K562 (cell line): ENCODE measurements around the gene LRRC3C. TPM values are rescaled to one million over a fixed set of nuclear protein-coding genes. Genes with fewer than 3 reads are reported as not detected.

ENCODE experiments used
- FOXK1 ChIP-seq: sonication (generic); formaldehyde crosslinking; IDR thresholded peaks from 2 replicates; pipeline ENCODE4 v1.8.0; 2022; ENCODE audit warnings: missing genetic modification reagents, mild to moderate bottlenecking, borderline replicate concordance
- HDAC1 ChIP-seq, 2 experiments: fragments of 450-650 bp; IDR thresholded peaks; 2 replicates each; pipeline ENCODE4 v1.6.1; 2016 to 2017; ENCODE audit warnings: inconsistent platforms in 1 of 2, mild to moderate bottlenecking in 1 of 2, moderate library complexity in 1 of 2
- ZNF175 ChIP-seq: fragments of 200-800 bp; sonication (Bioruptor generic); IDR thresholded peaks from 2 replicates; pipeline ENCODE4 v1.6.1; 2016; ENCODE audit warnings: low read depth, mild to moderate bottlenecking, missing genetic modification characterization, missing compliant biosample characterization
- ZNF282 ChIP-seq: sonication (generic); formaldehyde crosslinking; IDR thresholded peaks from 2 replicates; pipeline ENCODE4 v1.8.1; 2023; ENCODE audit warnings: missing genetic modification reagents
- polyA plus RNA-seq, 8 experiments: library from polyadenylated mRNA; depleted of rRNA in 4 of 8; stranded (reverse) in 5 of 8; unstranded in 3 of 8; fragments of >200 nt; fragmentation: Nextera tagmentation in 2 of 8; fragmentation: Illumina TruSeq in 1 of 8; extraction: Ambion mirVana in 2 of 8; extraction: Trizol in 1 of 8; gene quantifications; 2 replicates each; pipeline versions ENCODE4 v1.2.1 to v1.2.3, GENCODE V29; 2011 to 2014; ENCODE audit warnings: inconsistent platforms in 1 of 8, missing spikeins in 1 of 8
- total RNA-seq, 7 experiments: library from RNA; depleted of rRNA in 6 of 7; stranded (reverse); fragments of >200 nt in 6 of 7; fragmentation: Illumina TruSeq in 2 of 7; extraction: Trizol in 2 of 7; gene quantifications; 2 replicates each; pipeline versions ENCODE4 v1.2.1 to v1.2.3, GENCODE V29; 2011 to 2021; ENCODE audit warnings: low replicate concordance in 1 of 7
- TF ChIP-seq, protein P1 (sequence below): fragments of 450-650 bp; IDR thresholded peaks from 2 replicates; pipeline ENCODE4 v1.6.1; 2016; ENCODE audit warnings: mild to moderate bottlenecking, moderate library complexity

LRRC3C gene
- total and polyA plus RNA-seq, 9 of the 15 experiments (the other 6 are each of a cell fraction or from before 2014, with no cell fraction given) = not detected

DNA sequence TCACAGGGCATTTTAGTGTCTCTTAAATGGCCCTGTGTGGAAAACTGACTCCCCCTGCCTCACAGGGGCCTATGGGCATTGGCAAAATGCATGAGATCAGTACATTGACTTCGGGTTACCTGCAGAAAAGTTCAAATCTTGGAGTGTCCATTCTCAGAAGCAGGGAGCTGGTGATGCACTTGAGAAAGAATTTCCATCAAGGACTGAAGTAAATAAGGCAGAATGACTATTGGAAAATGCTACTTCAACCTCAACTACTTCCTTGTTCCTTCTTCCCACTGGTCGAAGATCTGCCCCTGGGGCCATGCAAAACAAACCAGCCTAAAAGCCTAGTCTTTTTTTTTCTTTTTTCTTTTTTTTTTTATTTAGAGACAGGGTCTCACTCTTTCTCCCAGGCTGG, 21.5 kb downstream of the LRRC3C start (continued):
- TF ChIP-seq, protein P1, sequence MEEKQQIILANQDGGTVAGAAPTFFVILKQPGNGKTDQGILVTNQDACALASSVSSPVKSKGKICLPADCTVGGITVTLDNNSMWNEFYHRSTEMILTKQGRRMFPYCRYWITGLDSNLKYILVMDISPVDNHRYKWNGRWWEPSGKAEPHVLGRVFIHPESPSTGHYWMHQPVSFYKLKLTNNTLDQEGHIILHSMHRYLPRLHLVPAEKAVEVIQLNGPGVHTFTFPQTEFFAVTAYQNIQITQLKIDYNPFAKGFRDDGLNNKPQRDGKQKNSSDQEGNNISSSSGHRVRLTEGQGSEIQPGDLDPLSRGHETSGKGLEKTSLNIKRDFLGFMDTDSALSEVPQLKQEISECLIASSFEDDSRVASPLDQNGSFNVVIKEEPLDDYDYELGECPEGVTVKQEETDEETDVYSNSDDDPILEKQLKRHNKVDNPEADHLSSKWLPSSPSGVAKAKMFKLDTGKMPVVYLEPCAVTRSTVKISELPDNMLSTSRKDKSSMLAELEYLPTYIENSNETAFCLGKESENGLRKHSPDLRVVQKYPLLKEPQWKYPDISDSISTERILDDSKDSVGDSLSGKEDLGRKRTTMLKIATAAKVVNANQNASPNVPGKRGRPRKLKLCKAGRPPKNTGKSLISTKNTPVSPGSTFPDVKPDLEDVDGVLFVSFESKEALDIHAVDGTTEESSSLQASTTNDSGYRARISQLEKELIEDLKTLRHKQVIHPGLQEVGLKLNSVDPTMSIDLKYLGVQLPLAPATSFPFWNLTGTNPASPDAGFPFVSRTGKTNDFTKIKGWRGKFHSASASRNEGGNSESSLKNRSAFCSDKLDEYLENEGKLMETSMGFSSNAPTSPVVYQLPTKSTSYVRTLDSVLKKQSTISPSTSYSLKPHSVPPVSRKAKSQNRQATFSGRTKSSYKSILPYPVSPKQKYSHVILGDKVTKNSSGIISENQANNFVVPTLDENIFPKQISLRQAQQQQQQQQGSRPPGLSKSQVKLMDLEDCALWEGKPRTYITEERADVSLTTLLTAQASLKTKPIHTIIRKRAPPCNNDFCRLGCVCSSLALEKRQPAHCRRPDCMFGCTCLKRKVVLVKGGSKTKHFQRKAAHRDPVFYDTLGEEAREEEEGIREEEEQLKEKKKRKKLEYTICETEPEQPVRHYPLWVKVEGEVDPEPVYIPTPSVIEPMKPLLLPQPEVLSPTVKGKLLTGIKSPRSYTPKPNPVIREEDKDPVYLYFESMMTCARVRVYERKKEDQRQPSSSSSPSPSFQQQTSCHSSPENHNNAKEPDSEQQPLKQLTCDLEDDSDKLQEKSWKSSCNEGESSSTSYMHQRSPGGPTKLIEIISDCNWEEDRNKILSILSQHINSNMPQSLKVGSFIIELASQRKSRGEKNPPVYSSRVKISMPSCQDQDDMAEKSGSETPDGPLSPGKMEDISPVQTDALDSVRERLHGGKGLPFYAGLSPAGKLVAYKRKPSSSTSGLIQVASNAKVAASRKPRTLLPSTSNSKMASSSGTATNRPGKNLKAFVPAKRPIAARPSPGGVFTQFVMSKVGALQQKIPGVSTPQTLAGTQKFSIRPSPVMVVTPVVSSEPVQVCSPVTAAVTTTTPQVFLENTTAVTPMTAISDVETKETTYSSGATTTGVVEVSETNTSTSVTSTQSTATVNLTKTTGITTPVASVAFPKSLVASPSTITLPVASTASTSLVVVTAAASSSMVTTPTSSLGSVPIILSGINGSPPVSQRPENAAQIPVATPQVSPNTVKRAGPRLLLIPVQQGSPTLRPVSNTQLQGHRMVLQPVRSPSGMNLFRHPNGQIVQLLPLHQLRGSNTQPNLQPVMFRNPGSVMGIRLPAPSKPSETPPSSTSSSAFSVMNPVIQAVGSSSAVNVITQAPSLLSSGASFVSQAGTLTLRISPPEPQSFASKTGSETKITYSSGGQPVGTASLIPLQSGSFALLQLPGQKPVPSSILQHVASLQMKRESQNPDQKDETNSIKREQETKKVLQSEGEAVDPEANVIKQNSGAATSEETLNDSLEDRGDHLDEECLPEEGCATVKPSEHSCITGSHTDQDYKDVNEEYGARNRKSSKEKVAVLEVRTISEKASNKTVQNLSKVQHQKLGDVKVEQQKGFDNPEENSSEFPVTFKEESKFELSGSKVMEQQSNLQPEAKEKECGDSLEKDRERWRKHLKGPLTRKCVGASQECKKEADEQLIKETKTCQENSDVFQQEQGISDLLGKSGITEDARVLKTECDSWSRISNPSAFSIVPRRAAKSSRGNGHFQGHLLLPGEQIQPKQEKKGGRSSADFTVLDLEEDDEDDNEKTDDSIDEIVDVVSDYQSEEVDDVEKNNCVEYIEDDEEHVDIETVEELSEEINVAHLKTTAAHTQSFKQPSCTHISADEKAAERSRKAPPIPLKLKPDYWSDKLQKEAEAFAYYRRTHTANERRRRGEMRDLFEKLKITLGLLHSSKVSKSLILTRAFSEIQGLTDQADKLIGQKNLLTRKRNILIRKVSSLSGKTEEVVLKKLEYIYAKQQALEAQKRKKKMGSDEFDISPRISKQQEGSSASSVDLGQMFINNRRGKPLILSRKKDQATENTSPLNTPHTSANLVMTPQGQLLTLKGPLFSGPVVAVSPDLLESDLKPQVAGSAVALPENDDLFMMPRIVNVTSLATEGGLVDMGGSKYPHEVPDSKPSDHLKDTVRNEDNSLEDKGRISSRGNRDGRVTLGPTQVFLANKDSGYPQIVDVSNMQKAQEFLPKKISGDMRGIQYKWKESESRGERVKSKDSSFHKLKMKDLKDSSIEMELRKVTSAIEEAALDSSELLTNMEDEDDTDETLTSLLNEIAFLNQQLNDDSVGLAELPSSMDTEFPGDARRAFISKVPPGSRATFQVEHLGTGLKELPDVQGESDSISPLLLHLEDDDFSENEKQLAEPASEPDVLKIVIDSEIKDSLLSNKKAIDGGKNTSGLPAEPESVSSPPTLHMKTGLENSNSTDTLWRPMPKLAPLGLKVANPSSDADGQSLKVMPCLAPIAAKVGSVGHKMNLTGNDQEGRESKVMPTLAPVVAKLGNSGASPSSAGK = no peak
- no peak for TF ChIP-seq ZNF282 (CRISPR knock-in tag)
- no peak for TF ChIP-seq FOXK1 (CRISPR knock-in tag)
- no peak for TF ChIP-seq HDAC1 (IDR thresholded peaks at IDR 0.05)
- TF ChIP-seq ZNF175 (CRISPR knock-in tag) = no peak
